Ovary (tissue), 3 donors: Measurements from ENCODE around the gene CDC42SE2.

Experiments
- EP300 ChIP-seq: sonication (generic); formaldehyde crosslinking; IDR thresholded peaks from one replicate; pipeline ENCODE4 v1.6.1; 2017; ENCODE audit warnings: antibody characterized with exemption
- TF ChIP-seq, protein P1 (sequence below), 3 donors: fragments of 450-650 bp in 2 of 3; fragments of 200-600 bp in 1 of 3; IDR thresholded peaks; one replicate each; pipeline versions ENCODE4 v1.5.1 to v1.8.0; 2016 to 2022; ENCODE audit warnings: antibody characterized with exemption in 3 of 3, mild to moderate bottlenecking in 1 of 3
- donor health status: DM: no; HTN: no; CAD: no.

DNA sequence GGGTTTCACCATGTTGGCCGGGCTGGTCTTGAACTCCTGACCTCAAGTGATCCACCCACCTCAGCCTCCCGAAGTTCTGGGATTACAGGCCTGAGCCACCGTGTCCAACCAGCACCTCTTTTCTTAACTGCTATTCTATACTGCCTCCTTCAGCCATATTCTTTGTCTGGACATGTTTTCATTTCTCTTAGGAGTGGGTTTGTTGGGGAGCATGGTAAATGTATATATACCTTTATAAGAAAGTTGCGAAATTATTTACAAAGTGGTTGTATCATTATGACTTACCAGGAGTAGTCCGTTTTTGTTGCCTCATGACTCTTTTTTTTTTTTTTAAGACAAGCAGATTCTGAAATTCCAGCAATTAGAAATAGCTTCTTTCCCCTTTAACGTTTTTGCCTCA lies 38.7 kb downstream of the CDC42SE2 start:
- no peak for TF ChIP-seq EP300
- TF ChIP-seq, protein P1, sequence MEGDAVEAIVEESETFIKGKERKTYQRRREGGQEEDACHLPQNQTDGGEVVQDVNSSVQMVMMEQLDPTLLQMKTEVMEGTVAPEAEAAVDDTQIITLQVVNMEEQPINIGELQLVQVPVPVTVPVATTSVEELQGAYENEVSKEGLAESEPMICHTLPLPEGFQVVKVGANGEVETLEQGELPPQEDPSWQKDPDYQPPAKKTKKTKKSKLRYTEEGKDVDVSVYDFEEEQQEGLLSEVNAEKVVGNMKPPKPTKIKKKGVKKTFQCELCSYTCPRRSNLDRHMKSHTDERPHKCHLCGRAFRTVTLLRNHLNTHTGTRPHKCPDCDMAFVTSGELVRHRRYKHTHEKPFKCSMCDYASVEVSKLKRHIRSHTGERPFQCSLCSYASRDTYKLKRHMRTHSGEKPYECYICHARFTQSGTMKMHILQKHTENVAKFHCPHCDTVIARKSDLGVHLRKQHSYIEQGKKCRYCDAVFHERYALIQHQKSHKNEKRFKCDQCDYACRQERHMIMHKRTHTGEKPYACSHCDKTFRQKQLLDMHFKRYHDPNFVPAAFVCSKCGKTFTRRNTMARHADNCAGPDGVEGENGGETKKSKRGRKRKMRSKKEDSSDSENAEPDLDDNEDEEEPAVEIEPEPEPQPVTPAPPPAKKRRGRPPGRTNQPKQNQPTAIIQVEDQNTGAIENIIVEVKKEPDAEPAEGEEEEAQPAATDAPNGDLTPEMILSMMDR (IDR thresholded peaks at IDR 0.05), result no peak
